OCI-LY1 (cell line): Measurements from ENCODE around the gene DOCK3.

Experiments
- H2AFZ ChIP-seq: fragments of 200-600 bp; sonication (generic), shearing (Covaris generic); 2 replicates; pipeline ENCODE4 v1.6.0; 2014; ENCODE audit warnings: antibody characterized with exemption, mild to moderate bottlenecking, low read length
- H3F3A ChIP-seq: fragments of 200-600 bp; sonication (generic), shearing (Covaris generic); 2 replicates; pipeline ENCODE4 v1.6.0; 2014; ENCODE audit warnings: mild to moderate bottlenecking, antibody characterized with exemption, low read length, moderate library complexity; ENCODE audit not compliant: insufficient read depth
- H3K27ac ChIP-seq: fragments of 200-600 bp; sonication (generic); 2 replicates; pipeline ENCODE4 v1.5.1; 2014; ENCODE audit warnings: low read length, mixed run types, mild to moderate bottlenecking, low read depth; ENCODE audit not compliant: poor library complexity, severe bottlenecking
- H3K27me3 ChIP-seq: fragments of 200-600 bp; sonication (generic); 2 replicates; pipeline ENCODE4 v1.6.0; 2014; ENCODE audit warnings: antibody characterized with exemption, mild to moderate bottlenecking, low read length, moderate library complexity; ENCODE audit not compliant: insufficient read depth
- H3K36me3 ChIP-seq: fragments of 200-600 bp; sonication (generic); 2 replicates; pipeline ENCODE4 v1.6.1; 2014; ENCODE audit warnings: mild to moderate bottlenecking, antibody characterized with exemption, low read length, moderate library complexity, mixed read lengths; ENCODE audit not compliant: insufficient read depth
- H3K4me1 ChIP-seq: fragments of 200-600 bp; sonication (generic); 2 replicates; pipeline ENCODE4 v1.5.1; 2014; ENCODE audit warnings: mild to moderate bottlenecking, low read length, moderate library complexity; ENCODE audit not compliant: insufficient read depth, severe bottlenecking
- H3K4me2 ChIP-seq: fragments of 200-600 bp; sonication (generic), shearing (Covaris generic); 2 replicates; pipeline ENCODE4 v1.6.1; 2014; ENCODE audit warnings: low read length
- H3K4me3 ChIP-seq: fragments of 200-600 bp; sonication (generic); 2 replicates; pipeline ENCODE4 v1.5.1; 2014; ENCODE audit warnings: low read length, low read depth, mild to moderate bottlenecking, mixed read lengths; ENCODE audit not compliant: poor library complexity, severe bottlenecking
- H3K79me2 ChIP-seq: fragments of 200-600 bp; shearing (Covaris generic); 2 replicates; pipeline ENCODE4 v1.6.1; 2016; ENCODE audit warnings: mixed run types, low read length, mixed read lengths; ENCODE audit not compliant: insufficient read depth
- H3K9ac ChIP-seq: fragments of 200-600 bp; sonication (generic), shearing (Covaris generic); 2 replicates; pipeline ENCODE4 v1.6.1; 2014; ENCODE audit warnings: mild to moderate bottlenecking, low read length, mixed read lengths
- H3K9me2 ChIP-seq: fragments of 200-600 bp; sonication (generic), shearing (Covaris generic); 2 replicates; pipeline ENCODE4 v1.6.1; 2014; ENCODE audit warnings: low read depth, mild to moderate bottlenecking, low read length, mixed read lengths
- H3K9me3 ChIP-seq: fragments of 200-600 bp; shearing (Covaris generic); 2 replicates; pipeline ENCODE4 v1.6.1; 2014; ENCODE audit warnings: low read length, mixed read lengths
- H4K20me1 ChIP-seq: fragments of 200-600 bp; sonication (generic), shearing (Covaris generic); 2 replicates; pipeline ENCODE4 v1.6.0; 2016; ENCODE audit warnings: mild to moderate bottlenecking, low read length; ENCODE audit not compliant: insufficient read depth
- EZH2 ChIP-seq: fragments of 200-600 bp; sonication (generic), shearing (Covaris generic); IDR thresholded peaks from 2 replicates; pipeline ENCODE4 v1.8.0; 2017; ENCODE audit warnings: borderline replicate concordance, mixed run types, mild to moderate bottlenecking, antibody characterized with exemption, low read length, moderate library complexity, mixed read lengths
- TF ChIP-seq, protein P1 (sequence below): fragments of 200-600 bp; sonication (generic), shearing (Covaris generic); IDR thresholded peaks from 2 replicates; pipeline ENCODE4 v1.5.1; 2017; ENCODE audit warnings: mild to moderate bottlenecking, antibody characterized with exemption, low read length, moderate library complexity, mixed read lengths

Gene DOCK3

DNA sequence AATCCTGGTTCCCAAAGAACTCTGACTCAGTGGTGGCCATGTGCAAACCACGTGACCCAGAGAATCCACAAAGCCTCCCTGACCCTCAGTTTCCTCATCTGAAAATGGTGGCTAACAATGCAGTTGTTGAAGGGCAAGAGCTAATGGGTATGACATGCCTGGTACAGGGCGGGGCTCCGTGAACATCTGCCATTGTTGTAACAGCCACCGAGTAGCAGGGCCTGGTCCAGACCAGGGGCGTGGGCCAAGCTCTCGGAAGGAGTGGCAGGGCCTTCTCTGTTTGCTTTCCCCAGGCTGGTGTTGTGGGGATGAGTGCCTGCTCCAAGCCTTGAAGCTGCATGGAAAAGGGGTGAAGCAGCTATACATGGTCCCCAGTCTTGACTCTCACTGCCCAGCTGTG is 44.3 kb upstream of the DOCK3 start:
- H3K9ac ChIP-seq: no peak overlapping the region
- no peak overlapping the region for H2AFZ ChIP-seq
- TF ChIP-seq EZH2: no peak
- TF ChIP-seq, protein P1, sequence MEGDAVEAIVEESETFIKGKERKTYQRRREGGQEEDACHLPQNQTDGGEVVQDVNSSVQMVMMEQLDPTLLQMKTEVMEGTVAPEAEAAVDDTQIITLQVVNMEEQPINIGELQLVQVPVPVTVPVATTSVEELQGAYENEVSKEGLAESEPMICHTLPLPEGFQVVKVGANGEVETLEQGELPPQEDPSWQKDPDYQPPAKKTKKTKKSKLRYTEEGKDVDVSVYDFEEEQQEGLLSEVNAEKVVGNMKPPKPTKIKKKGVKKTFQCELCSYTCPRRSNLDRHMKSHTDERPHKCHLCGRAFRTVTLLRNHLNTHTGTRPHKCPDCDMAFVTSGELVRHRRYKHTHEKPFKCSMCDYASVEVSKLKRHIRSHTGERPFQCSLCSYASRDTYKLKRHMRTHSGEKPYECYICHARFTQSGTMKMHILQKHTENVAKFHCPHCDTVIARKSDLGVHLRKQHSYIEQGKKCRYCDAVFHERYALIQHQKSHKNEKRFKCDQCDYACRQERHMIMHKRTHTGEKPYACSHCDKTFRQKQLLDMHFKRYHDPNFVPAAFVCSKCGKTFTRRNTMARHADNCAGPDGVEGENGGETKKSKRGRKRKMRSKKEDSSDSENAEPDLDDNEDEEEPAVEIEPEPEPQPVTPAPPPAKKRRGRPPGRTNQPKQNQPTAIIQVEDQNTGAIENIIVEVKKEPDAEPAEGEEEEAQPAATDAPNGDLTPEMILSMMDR: no peak
- no peak overlapping the region for H3K4me2 ChIP-seq
- H3K9me3 ChIP-seq: no peaks in the 10 kb centered on the region
- H3K9me2 ChIP-seq: no peaks in the 10 kb centered on the region
- no peaks in the 10 kb centered on the region for H3K4me1 ChIP-seq
- no peak overlapping the region for H3K4me3 ChIP-seq
- no peaks in the 10 kb centered on the region for H3K27me3 ChIP-seq
- H3F3A ChIP-seq: no peaks in the 10 kb centered on the region
- H4K20me1 ChIP-seq: no peaks in the 10 kb centered on the region
- H3K27ac ChIP-seq: no peak overlapping the region
- H3K36me3 ChIP-seq: no peaks in the 10 kb centered on the region
- H3K79me2 ChIP-seq: no peaks in the 10 kb centered on the region

DNA sequence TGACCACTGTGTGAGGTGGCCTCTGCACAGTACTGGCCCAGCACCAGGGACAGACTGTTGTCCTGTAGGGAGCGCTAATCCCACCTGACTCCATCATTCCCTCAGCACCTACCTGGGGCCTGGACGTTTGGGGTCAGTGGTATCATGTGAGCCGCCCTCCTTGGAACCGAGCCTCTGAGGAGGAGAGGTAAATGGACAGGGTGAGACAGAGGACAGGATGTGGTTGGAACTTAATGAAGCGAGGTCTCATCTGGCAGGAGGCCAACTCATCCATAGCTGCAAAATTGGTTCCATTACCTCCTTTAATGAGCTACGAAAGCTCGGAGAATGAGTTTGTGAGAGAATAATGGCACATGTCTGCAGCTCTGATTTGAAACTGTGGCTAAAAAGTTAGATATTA is 43.9 kb upstream of the DOCK3 start:
- Histone ChIP-seq H2AFZ (no peak overlapping the region), H3K9me2 (no peaks in the 10 kb centered on the region), H3F3A (no peaks in the 10 kb centered on the region), H4K20me1 (no peaks in the 10 kb centered on the region), H3K4me1 (no peaks in the 10 kb centered on the region), H3K4me3 (no peak overlapping the region), H3K9ac (no peak overlapping the region), H3K79me2 (no peaks in the 10 kb centered on the region), H3K36me3 (no peaks in the 10 kb centered on the region), H3K27me3 (no peaks in the 10 kb centered on the region), H3K27ac (no peak overlapping the region), H3K4me2 (no peak overlapping the region), H3K9me3 (no peaks in the 10 kb centered on the region)
- TF ChIP-seq, protein P1: no peak
- TF ChIP-seq EZH2: no peak

DNA sequence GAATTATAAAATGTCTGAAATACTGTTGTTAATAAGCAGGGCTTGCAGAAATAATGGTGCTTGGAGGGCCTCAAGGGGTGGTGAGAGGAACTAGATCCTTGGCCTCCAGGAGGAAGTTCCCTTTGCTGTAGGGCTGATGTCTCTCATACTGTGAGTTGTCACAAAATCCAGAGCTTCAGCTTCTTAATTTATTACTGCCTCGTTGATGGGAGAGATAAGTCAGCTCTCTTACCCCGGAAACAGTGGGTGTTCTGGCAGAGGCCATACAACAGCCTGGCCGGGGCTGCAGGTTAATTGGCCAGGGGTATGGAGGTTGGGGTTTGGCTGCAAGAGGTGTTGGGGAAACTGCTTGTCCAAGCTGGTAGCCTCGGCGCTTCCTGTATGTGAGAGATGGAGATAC is 42.3 kb upstream of the DOCK3 start:
- Histone ChIP-seq H3F3A (no peaks in the 10 kb centered on the region), H3K9ac (no peak overlapping the region), H3K4me2 (no peak overlapping the region), H2AFZ (no peak overlapping the region), H3K27me3 (no peaks in the 10 kb centered on the region), H3K4me3 (no peak overlapping the region), H3K9me3 (no peaks in the 10 kb centered on the region), H4K20me1 (no peaks in the 10 kb centered on the region), H3K9me2 (no peaks in the 10 kb centered on the region), H3K79me2 (no peaks in the 10 kb centered on the region), H3K27ac (no peak overlapping the region), H3K36me3 (no peaks in the 10 kb centered on the region), H3K4me1 (no peaks in the 10 kb centered on the region)
- TF ChIP-seq, protein P1: no peak
- no peak for TF ChIP-seq EZH2
